Fibroblast of lung (primary cell): Measurements from ENCODE around the gene PDE4B.

Experiments used
- EZH2 ChIP-seq: IDR thresholded peaks from 2 replicates; pipeline ENCODE4 v1.5.1; 2012; ENCODE audit warnings: low read length, control low read depth, mild to moderate bottlenecking; ENCODE audit errors: missing control alignments
- TF ChIP-seq, protein P1 (sequence below), 2 donors: IDR thresholded peaks in 1 of 2; conservative IDR thresholded peaks in 1 of 2; 1 replicate in 1 of 2; 2 replicates in 1 of 2; pipeline ENCODE4 v1.5.1; 2011 to 2012; ENCODE audit warnings: low read length in 2 of 2, control low read depth in 1 of 2, inconsistent platforms in 1 of 2, low read depth in 1 of 2, mild to moderate bottlenecking in 1 of 2

- TF ChIP-seq, protein P1, sequence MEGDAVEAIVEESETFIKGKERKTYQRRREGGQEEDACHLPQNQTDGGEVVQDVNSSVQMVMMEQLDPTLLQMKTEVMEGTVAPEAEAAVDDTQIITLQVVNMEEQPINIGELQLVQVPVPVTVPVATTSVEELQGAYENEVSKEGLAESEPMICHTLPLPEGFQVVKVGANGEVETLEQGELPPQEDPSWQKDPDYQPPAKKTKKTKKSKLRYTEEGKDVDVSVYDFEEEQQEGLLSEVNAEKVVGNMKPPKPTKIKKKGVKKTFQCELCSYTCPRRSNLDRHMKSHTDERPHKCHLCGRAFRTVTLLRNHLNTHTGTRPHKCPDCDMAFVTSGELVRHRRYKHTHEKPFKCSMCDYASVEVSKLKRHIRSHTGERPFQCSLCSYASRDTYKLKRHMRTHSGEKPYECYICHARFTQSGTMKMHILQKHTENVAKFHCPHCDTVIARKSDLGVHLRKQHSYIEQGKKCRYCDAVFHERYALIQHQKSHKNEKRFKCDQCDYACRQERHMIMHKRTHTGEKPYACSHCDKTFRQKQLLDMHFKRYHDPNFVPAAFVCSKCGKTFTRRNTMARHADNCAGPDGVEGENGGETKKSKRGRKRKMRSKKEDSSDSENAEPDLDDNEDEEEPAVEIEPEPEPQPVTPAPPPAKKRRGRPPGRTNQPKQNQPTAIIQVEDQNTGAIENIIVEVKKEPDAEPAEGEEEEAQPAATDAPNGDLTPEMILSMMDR (conservative IDR thresholded peaks at IDR 0.05 in 1 of 2, IDR thresholded peaks at IDR 0.05 in 1 of 2; ENCODE audit: low read depth in 1 of 2, low read length in 2 of 2), result no peak
- TF ChIP-seq EZH2, result no peak
Measured at GRCh38 chr1:66401244-66401643, 608.5 kb downstream of the PDE4B start.
